Effector memory CD8-positive, alpha-beta T cell (primary cell): ENCODE measurements around the gene GABARAP.

Experiments
- ATAC-seq: fragments of 150-1000 bp; cut with Tn5 transposase; replicated peaks from 2 replicates; pipeline ENCODE4 v1.10.0; 2021; ENCODE audit warnings: mild to moderate bottlenecking, moderate library complexity
- DNase-seq, 3 experiments: peaks; one replicate each; pipeline ENCODE4 v3.0.0; 2021
- H3K27ac Mint-ChIP-seq, 2 donors: one replicate each; pipeline ENCODE4 v1.8.0; 2022; ENCODE audit warnings: mild to moderate bottlenecking in 2 of 2, mixed read lengths in 2 of 2, moderate library complexity in 2 of 2
- H3K27me3 Mint-ChIP-seq, 2 donors: one replicate each; pipeline ENCODE4 v1.8.0; 2022; ENCODE audit warnings: mixed read lengths in 2 of 2
- H3K36me3 Mint-ChIP-seq: one replicate; pipeline ENCODE4 v1.8.0; 2022; ENCODE audit warnings: mild to moderate bottlenecking, moderate library complexity, mixed read lengths; ENCODE audit not compliant: insufficient read depth
- H3K4me1 Mint-ChIP-seq, 2 donors: one replicate each; pipeline ENCODE4 v1.8.0; 2022; ENCODE audit warnings: low read depth in 2 of 2, mixed read lengths in 2 of 2
- H3K4me3 Mint-ChIP-seq, 2 donors: one replicate each; pipeline ENCODE4 v1.8.0; 2022; ENCODE audit warnings: mild to moderate bottlenecking in 2 of 2, mixed read lengths in 2 of 2, moderate library complexity in 2 of 2
- H3K9me3 Mint-ChIP-seq, 2 donors: one replicate each; pipeline ENCODE4 v1.8.0; 2022; ENCODE audit warnings: mixed read lengths in 2 of 2

GABARAP gene

DNA sequence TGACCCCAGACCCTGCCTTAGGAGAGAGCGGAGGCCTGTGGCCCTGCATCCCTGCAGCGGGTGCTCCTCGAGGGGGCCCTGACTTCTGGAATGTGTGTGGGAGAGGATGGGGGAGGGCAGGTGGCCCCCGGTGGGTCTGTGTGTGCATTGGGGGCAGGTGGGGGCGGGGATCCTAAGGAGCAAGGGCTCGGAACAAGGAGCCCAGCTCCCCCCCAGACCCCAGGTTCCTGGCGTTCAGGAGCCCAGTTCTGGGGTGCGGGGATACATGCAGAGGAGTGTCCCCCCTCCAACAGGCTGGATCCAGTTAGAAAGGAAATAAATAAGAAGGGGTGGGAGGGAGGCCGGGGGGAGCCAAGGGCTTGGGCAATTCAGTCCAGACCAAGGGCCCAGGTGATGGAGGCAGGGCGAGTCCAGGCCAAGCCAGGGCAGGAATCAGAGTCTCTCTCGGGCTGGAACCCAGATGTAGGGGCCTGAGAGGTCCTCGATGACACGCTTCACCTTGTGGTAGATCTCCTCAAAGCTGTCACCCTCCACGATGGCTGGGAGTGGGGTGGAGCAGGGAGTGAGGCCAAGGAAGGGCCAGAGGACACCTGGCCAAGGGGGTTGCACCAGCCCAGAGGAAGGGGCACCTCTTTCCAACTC is 51.9 kb downstream of the GABARAP start:
- no peak for DNase-seq
- Mint-ChIP-seq H3K4me1 (peaks cover 4 to 5% of the 10 kb centered on the region in 2 donors), H3K27ac (no peak overlapping the region), H3K36me3 (peaks cover 7% of the 10 kb centered on the region), H3K4me3 (no peak overlapping the region), H3K27me3 (no peaks in the 10 kb centered on the region), H3K9me3 (no peaks in the 10 kb centered on the region)
- no peak for ATAC-seq
